Measurements from ENCODE around the gene PTPRM.

Gene PTPRM

GRCh38 chr18:8069708-8070107 lies 502.6 kb downstream of the PTPRM start:
- no peak for DNase-seq

- DNase-seq = no peak
Observed at GRCh38 chr18:8073167-8073566, 506.1 kb downstream of the PTPRM start.

- DNase-seq = no peak
Observed at GRCh38 chr18:8080092-8080491, 513.0 kb downstream of the PTPRM start.

- DNase-seq = no peak
Observed at GRCh38 chr18:8081267-8081666, 514.2 kb downstream of the PTPRM start.

- DNase-seq = no peak
Observed at GRCh38 chr18:8081872-8082553, 514.9 kb downstream of the PTPRM start.

- DNase-seq = peak; percentile 16
Observed at GRCh38 chr18:8084160-8084559, 517.0 kb downstream of the PTPRM start.

GRCh38 chr18:8088626-8089025 lies 521.5 kb downstream of the PTPRM start:
- DNase-seq = no peak

GRCh38 chr18:8091035-8091434 lies 523.9 kb downstream of the PTPRM start:
- no peak for DNase-seq

- no peak for DNase-seq
Observed at GRCh38 chr18:8095947-8096570, 528.9 kb downstream of the PTPRM start.

- DNase-seq = no peak
Observed at GRCh38 chr18:8097399-8097798, 530.3 kb downstream of the PTPRM start.

- no peak for DNase-seq
Observed at GRCh38 chr18:8097927-8098326, 530.8 kb downstream of the PTPRM start.

- no peak for DNase-seq
Observed at GRCh38 chr18:8106603-8107002, 539.5 kb downstream of the PTPRM start.

GRCh38 chr18:8107426-8107825 lies 540.3 kb downstream of the PTPRM start:
- no peak for DNase-seq

GRCh38 chr18:8114480-8114879 lies 547.4 kb downstream of the PTPRM start:
- DNase-seq = no peak

GRCh38 chr18:8116341-8117005 lies 549.4 kb downstream of the PTPRM start:
- peak; percentile 32 for DNase-seq

GRCh38 chr18:8117006-8117371 lies 549.9 kb downstream of the PTPRM start:
- DNase-seq = no peak

- no peak for DNase-seq
Observed at GRCh38 chr18:8121101-8121500, 554.0 kb downstream of the PTPRM start.

GRCh38 chr18:8121942-8122480 lies 554.9 kb downstream of the PTPRM start:
- DNase-seq = peak; percentile 69

GRCh38 chr18:8124232-8125146 lies 557.4 kb downstream of the PTPRM start:
- no peak for DNase-seq

GRCh38 chr18:8130096-8130495 lies 563.0 kb downstream of the PTPRM start:
- DNase-seq = no peak

GRCh38 chr18:8133032-8133431 lies 565.9 kb downstream of the PTPRM start:
- DNase-seq = no peak

- no peak for DNase-seq
Observed at GRCh38 chr18:8133888-8134287, 566.8 kb downstream of the PTPRM start.

- no peak for DNase-seq
Observed at GRCh38 chr18:8139127-8139527, 572.0 kb downstream of the PTPRM start.

All from NCI-H226 (cell line).